Testis (tissue), 3 donors: Measurements from ENCODE around the gene SUFU. TPM values are rescaled to one million over a fixed set of nuclear protein-coding genes. Genes with fewer than 3 reads are reported as not detected.
A peak's percentile ranks its signal among the peaks of the same experiment; 100 is the strongest.

Experiments
- DNase-seq: peaks from one replicate; pipeline ENCODE4 v3.0.0-alpha.2; 2019
- H3K27ac ChIP-seq, 2 donors: fragments of 200-600 bp; sonication (generic); one replicate each; pipeline ENCODE4 v1.5.1; 2019
- H3K27me3 ChIP-seq: fragments of 200-600 bp; sonication (generic); one replicate; pipeline ENCODE4 v1.5.1; 2019
- H3K36me3 ChIP-seq: fragments of 200-600 bp; sonication (generic); one replicate; pipeline ENCODE4 v1.5.1; 2017; ENCODE audit warnings: low read depth; ENCODE audit errors: missing control alignments
- H3K4me1 ChIP-seq: fragments of 200-600 bp; sonication (generic); one replicate; pipeline ENCODE4 v1.5.1; 2019
- H3K4me3 ChIP-seq, 2 donors: fragments of 200-600 bp; sonication (generic); one replicate each; pipeline ENCODE4 v1.5.1; 2017 to 2019
- H3K9me3 ChIP-seq: fragments of 200-600 bp; sonication (generic); one replicate; pipeline ENCODE4 v1.5.1; 2017
- POLR2A ChIP-seq: fragments of 450-650 bp; IDR thresholded peaks from one replicate; pipeline ENCODE4 v1.6.1; 2017; ENCODE audit warnings: antibody characterized with exemption, mild to moderate bottlenecking, moderate library complexity
- WGBS, 2 donors: methylation state at CpG; one replicate each; pipeline ENCODE4 v1.1.5; 2018; 5-methylcytosine and 5-hydroxymethylcytosine counted together
- intact Hi-C: fragments of 100-400 bp; cut with DNase I; formaldehyde crosslinking; loops from one replicate; pipeline ENCODE4 v1.15.1; 2023; ENCODE audit warnings: low total_unique reads
- polyA plus RNA-seq: library from polyadenylated mRNA; stranded (reverse); fragments of 350-450 nt; fragmentation: Illumina TruSeq; extraction: RNeasy Lipid Tissue Mini Kit (QIAGEN cat#74804); gene quantifications from one replicate; pipeline ENCODE4 v1.2.3, GENCODE V29; 2014; ENCODE audit warnings: low read depth, low replicate concordance; ENCODE audit not compliant: insufficient read depth
- total RNA-seq, 2 donors: library from RNA; depleted of rRNA; stranded (reverse); fragments of >200 nt; gene quantifications; one replicate each; pipeline ENCODE4 v1.2.3, GENCODE V29; 2016
- TF ChIP-seq, protein P1 (sequence below), 3 experiments: fragments of 450-650 bp in 2 of 3; fragments of 200-600 bp in 1 of 3; sonication (generic) in 1 of 3; IDR thresholded peaks; one replicate each; pipeline ENCODE4 v1.5.1; 2016 to 2019; ENCODE audit warnings: antibody characterized with exemption in 3 of 3, mild to moderate bottlenecking in 2 of 3, moderate library complexity in 1 of 3

The SUFU gene
- total and polyA plus RNA-seq, 3 donors from 2014 or later, result 16.5 to 28.4 (median 22.9) TPM

DNA sequence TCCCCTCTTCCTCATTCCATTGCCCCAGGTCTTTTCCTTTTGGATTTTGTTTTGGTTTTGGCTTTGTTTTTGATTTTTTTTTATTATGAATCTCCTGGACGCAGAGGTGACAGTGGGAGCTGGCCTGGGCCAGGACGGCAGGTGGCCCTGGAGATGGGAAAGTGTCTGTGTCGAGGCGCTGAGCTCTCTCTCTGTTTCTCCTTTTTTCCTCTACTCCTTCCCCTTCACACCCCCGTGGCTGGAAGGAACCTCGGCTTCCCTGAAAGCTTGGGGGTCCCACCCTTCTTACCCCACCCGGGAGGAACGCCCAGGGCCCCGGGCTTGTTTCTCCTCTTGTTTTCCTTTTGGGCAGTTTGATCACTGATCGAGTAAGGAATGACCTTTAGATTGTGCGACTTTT lies 153.7 kb downstream of the SUFU start:
- peak overlapping the region; percentile 25 to 48 for H3K27ac ChIP-seq
- H3K36me3 ChIP-seq, result no peaks in the 10 kb centered on the region
- 48 to 54% methylated on average over 11 of the region's 11 CpGs for WGBS, 2 donors
- peaks cover 30% of the 10 kb centered on the region for H3K4me1 ChIP-seq
- H3K27me3 ChIP-seq, result no peaks in the 10 kb centered on the region
- intact Hi-C loops, result no loop called here
- H3K4me3 ChIP-seq, result peak overlapping the region; percentile 13 to 45
- TF ChIP-seq, protein P1, sequence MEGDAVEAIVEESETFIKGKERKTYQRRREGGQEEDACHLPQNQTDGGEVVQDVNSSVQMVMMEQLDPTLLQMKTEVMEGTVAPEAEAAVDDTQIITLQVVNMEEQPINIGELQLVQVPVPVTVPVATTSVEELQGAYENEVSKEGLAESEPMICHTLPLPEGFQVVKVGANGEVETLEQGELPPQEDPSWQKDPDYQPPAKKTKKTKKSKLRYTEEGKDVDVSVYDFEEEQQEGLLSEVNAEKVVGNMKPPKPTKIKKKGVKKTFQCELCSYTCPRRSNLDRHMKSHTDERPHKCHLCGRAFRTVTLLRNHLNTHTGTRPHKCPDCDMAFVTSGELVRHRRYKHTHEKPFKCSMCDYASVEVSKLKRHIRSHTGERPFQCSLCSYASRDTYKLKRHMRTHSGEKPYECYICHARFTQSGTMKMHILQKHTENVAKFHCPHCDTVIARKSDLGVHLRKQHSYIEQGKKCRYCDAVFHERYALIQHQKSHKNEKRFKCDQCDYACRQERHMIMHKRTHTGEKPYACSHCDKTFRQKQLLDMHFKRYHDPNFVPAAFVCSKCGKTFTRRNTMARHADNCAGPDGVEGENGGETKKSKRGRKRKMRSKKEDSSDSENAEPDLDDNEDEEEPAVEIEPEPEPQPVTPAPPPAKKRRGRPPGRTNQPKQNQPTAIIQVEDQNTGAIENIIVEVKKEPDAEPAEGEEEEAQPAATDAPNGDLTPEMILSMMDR (IDR thresholded peaks at IDR 0.05), result no peak
- TF ChIP-seq POLR2A, result no peak
- DNase-seq, result no peak
- H3K9me3 ChIP-seq, result no peaks in the 10 kb centered on the region

GRCh38 chr10:102657984-102658724 lies 154.4 kb downstream of the SUFU start:
- TF ChIP-seq, protein P1 (IDR thresholded peaks at IDR 0.05), result no peak
- no peak for TF ChIP-seq POLR2A
- no peaks in the 10 kb centered on the region for H3K9me3 ChIP-seq
- no peak overlapping the region for H3K4me3 ChIP-seq
- peak overlapping the region; percentile 39 to 60 for H3K27ac ChIP-seq
- H3K4me1 ChIP-seq, result peaks cover 25% of the 10 kb centered on the region
- H3K27me3 ChIP-seq, result no peaks in the 10 kb centered on the region
- DNase-seq, result no peak
- 44 to 48% methylated on average over 13 of the region's 13 CpGs for WGBS, 2 donors
- no peaks in the 10 kb centered on the region for H3K36me3 ChIP-seq
- intact Hi-C loops, result no loop called here

- WGBS, 2 donors, result 56 to 75% methylated on average over 5 of the region's 5 CpGs
- DNase-seq, result no peak
- Histone ChIP-seq H3K4me1 (peaks cover 21% of the 10 kb centered on the region), H3K36me3 (no peaks in the 10 kb centered on the region), H3K4me3 (no peak overlapping the region), H3K27ac (peak overlapping the region in 1 of 2 donors; percentile 60), H3K27me3 (no peaks in the 10 kb centered on the region), H3K9me3 (no peaks in the 10 kb centered on the region)
- intact Hi-C loops, result no loop called here
- TF ChIP-seq, protein P1 (IDR thresholded peaks at IDR 0.05), result no peak
- no peak for TF ChIP-seq POLR2A
Measured at GRCh38 chr10:102658802-102659201, 155.0 kb downstream of the SUFU start.

GRCh38 chr10:102660888-102661657 lies 157.3 kb downstream of the SUFU start:
- intact Hi-C loops, result no loop called here
- Histone ChIP-seq H3K36me3 (no peaks in the 10 kb centered on the region), H3K27me3 (no peaks in the 10 kb centered on the region), H3K27ac (peak overlapping the region in 1 of 2 donors; percentile 3), H3K4me3 (no peak overlapping the region), H3K9me3 (no peaks in the 10 kb centered on the region), H3K4me1 (peaks cover 21% of the 10 kb centered on the region)
- 19 to 47% methylated on average over 18 to 20 of the region's 22 CpGs for WGBS, 2 donors
- DNase-seq, result no peak
- no peak for TF ChIP-seq POLR2A
- TF ChIP-seq, protein P1 (IDR thresholded peaks at IDR 0.05), result no peak
